ACHN (cell line): ENCODE results near the gene MSI2.

Source experiments
- DNase-seq: peaks from one replicate; pipeline ENCODE4 v3.0.0-alpha.2; 2015
- in situ Hi-C: cut with HindIII; loops from 2 replicates; pipeline ENCODE4 v1.10.0; 2017; ENCODE audit warnings: low sequenced_read_pairs, low pct_ligation_motif_present, low pct_unique_long_range_greater_than_20kb

MSI2 gene

GRCh38 chr17:57626520-57627210 is 370.3 kb downstream of the MSI2 start:
- in situ Hi-C loops, result no loop called here
- DNase-seq, result no peak

- in situ Hi-C loops, result no loop called here
- DNase-seq, result no peak
Observed at GRCh38 chr17:57627591-57627990, 371.3 kb downstream of the MSI2 start.

- no peak for DNase-seq
- in situ Hi-C loops, result no loop called here
Observed at GRCh38 chr17:57628421-57628820, 372.1 kb downstream of the MSI2 start.

GRCh38 chr17:57629470-57629869 is 373.1 kb downstream of the MSI2 start:
- in situ Hi-C loops, result no loop called here
- DNase-seq, result no peak

GRCh38 chr17:57629886-57630285 is 373.6 kb downstream of the MSI2 start:
- no peak for DNase-seq
- in situ Hi-C loops, result no loop called here

GRCh38 chr17:57630736-57631135 is 374.4 kb downstream of the MSI2 start:
- in situ Hi-C loops, result no loop called here
- DNase-seq, result no peak

GRCh38 chr17:57631871-57632270 is 375.5 kb downstream of the MSI2 start:
- in situ Hi-C loops, result no loop called here
- no peak for DNase-seq

- in situ Hi-C loops, result no loop called here
- DNase-seq, result no peak
Observed at GRCh38 chr17:57632294-57632693, 376.0 kb downstream of the MSI2 start.

- in situ Hi-C loops, result no loop called here
- no peak for DNase-seq
Observed at GRCh38 chr17:57633236-57633635, 376.9 kb downstream of the MSI2 start.

- in situ Hi-C loops, result no loop called here
- no peak for DNase-seq
Observed at GRCh38 chr17:57634713-57635465, 378.6 kb downstream of the MSI2 start.

GRCh38 chr17:57636274-57636673 is 380.0 kb downstream of the MSI2 start:
- in situ Hi-C loops, result no loop called here
- no peak for DNase-seq

GRCh38 chr17:57636985-57637665 is 380.8 kb downstream of the MSI2 start:
- in situ Hi-C loops, result no loop called here

GRCh38 chr17:57637666-57638010 is 381.3 kb downstream of the MSI2 start:
- in situ Hi-C loops, result no loop called here
- no peak for DNase-seq

More at GRCh38 chr17:57636985-57637665, 380.8 kb downstream of the MSI2 start:
- DNase-seq, result no peak

GRCh38 chr17:57638284-57638683 is 382.0 kb downstream of the MSI2 start:
- DNase-seq, result no peak
- in situ Hi-C loops, result no loop called here

GRCh38 chr17:57639381-57639780 is 383.1 kb downstream of the MSI2 start:
- in situ Hi-C loops, result no loop called here
- DNase-seq, result no peak

- in situ Hi-C loops, result no loop called here
- DNase-seq, result no peak
Observed at GRCh38 chr17:57640079-57640478, 383.8 kb downstream of the MSI2 start.

GRCh38 chr17:57641761-57642160 is 385.4 kb downstream of the MSI2 start:
- DNase-seq, result no peak
- in situ Hi-C loops, result no loop called here

GRCh38 chr17:57643062-57643461 is 386.7 kb downstream of the MSI2 start:
- no peak for DNase-seq
- in situ Hi-C loops, result no loop called here

GRCh38 chr17:57644326-57644725 is 388.0 kb downstream of the MSI2 start:
- in situ Hi-C loops, result no loop called here
- no peak for DNase-seq
